CD4-positive, alpha-beta T cell treated with Interleukin-10 for 1 hour (primary cell): ENCODE results near the gene ATG2B.

Source experiments
- DNase-seq: peaks from one replicate; pipeline ENCODE4 v3.0.0-alpha.2; 2020

The ATG2B gene, protein sequence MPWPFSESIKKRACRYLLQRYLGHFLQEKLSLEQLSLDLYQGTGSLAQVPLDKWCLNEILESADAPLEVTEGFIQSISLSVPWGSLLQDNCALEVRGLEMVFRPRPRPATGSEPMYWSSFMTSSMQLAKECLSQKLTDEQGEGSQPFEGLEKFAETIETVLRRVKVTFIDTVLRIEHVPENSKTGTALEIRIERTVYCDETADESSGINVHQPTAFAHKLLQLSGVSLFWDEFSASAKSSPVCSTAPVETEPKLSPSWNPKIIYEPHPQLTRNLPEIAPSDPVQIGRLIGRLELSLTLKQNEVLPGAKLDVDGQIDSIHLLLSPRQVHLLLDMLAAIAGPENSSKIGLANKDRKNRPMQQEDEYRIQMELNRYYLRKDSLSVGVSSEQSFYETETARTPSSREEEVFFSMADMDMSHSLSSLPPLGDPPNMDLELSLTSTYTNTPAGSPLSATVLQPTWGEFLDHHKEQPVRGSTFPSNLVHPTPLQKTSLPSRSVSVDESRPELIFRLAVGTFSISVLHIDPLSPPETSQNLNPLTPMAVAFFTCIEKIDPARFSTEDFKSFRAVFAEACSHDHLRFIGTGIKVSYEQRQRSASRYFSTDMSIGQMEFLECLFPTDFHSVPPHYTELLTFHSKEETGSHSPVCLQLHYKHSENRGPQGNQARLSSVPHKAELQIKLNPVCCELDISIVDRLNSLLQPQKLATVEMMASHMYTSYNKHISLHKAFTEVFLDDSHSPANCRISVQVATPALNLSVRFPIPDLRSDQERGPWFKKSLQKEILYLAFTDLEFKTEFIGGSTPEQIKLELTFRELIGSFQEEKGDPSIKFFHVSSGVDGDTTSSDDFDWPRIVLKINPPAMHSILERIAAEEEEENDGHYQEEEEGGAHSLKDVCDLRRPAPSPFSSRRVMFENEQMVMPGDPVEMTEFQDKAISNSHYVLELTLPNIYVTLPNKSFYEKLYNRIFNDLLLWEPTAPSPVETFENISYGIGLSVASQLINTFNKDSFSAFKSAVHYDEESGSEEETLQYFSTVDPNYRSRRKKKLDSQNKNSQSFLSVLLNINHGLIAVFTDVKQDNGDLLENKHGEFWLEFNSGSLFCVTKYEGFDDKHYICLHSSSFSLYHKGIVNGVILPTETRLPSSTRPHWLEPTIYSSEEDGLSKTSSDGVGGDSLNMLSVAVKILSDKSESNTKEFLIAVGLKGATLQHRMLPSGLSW (N-terminal part only)

GRCh38 chr14:96362965-96363750, at the start of gene ATG2B, which contains the start of gene GSKIP:
TSS of gene ATG2B (minus strand) at chr14:96363341. CDS start at chr14:96362976, 365 bp downstream.
TSS of gene GSKIP (plus strand) at chr14:96363526. CDS start at chr14:96382248, 18,722 bp downstream.
- peak; percentile 98 for DNase-seq

DNA sequence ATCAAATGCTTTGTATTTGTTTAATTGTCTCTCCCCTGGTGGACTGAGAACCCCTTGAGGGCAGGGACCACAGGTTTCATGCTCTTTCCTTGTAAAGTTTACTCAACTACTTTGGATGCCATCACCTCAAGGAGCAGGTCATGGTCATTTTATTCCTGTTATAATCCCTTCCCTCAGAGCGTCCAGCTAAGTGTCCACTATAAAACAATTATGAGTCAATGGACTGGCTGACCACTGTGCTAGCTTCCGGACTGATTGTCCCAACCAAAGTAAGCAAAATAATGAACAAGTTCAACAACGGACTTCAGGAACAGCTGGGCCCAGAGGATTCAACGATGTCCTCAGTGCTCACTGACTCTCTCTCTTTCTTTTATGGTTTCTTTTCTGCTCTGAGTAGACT, 47.0 kb upstream of the ATG2B start:
- no peak for DNase-seq

DNA sequence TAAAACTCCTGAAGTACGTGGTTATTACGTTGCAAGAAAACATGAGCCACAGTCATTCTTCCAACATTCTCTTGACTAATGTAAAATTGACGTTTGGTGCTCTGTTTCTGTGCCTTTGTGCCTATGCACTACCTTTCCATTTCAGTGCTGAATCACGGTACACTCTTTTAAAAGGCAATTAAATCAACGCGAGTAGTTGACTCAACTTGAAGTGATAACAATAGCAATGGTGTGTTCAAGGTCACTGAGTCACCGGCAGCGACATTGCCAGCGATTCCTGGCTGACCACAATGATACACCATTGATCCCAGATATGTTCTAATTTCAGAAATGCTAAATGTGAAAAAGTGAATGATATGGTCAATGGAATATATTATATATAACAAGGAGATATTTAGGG, 46.6 kb upstream of the ATG2B start:
- no peak for DNase-seq

DNA sequence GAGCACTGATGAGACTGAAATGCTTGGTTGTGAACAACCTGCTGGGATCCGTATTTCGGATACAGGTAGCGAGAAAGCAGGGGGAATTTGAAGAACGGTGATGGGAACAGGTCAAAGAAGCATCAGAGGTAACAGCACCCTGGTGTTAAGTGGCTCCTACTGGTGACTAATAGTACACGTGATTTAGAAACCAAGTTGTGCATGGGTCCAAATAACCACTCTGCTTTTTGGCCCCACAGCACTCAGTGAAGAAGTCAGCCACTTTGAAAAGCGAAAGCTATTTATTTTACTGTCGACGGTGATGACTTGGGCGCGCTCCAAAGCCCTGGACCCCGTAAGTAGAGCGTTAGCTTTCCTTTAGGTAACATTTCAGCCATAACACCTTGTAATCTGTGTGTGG, 45.5 kb upstream of the ATG2B start:
- no peak for DNase-seq

DNA sequence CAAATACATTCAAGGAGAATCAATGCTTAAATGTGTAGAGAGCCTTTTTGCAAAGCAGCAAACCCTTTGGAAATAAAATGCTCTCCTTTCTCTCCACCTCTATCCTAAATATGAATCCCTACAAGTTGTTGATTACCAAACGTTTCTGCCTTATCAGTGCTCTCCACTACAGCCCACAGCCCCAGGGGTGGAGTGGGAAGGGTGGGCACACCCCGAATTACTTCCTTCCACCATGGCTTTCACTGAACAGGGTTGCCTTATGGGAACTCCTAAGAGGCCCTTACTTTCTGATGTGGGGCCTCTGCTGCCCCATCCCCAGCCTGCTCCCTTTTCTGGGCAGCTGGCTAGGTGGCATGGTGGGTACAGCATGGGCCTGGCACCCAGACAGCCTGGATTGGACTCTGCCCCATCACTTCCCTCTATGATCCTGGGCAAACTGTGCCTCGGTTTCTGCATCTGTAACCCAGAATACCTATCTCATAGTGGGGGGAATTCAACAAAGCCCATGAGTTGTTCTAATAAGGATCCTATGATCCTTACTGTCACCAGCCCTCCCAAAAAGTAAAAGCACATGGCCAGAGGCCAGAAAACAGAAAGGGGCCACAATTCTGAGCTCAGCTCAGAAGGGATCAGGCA, 44.9 kb upstream of the ATG2B start:
- no peak for DNase-seq

- DNase-seq = no peak
Observed at GRCh38 chr14:96405677-96406076, 42.5 kb upstream of the ATG2B start.

DNA sequence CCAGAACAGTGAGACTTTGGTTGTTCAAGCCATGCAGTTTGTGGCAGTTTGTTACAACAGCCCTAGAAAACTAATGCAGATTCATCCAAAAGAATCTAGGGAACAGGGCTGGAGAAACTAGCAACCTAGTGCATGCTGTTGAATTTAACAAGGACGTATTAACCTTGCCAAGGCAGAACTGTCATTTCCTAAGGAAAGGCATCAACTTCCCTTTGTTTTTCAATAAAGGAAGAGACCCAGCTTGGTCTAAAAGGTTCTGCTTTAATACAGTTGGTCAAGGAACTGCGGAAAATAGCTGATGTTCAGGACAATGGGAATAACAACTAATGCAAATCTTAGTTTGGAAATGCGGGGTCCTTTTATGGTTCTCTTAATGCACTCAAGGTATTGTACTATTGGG, 40.3 kb upstream of the ATG2B start:
- no peak for DNase-seq

DNA sequence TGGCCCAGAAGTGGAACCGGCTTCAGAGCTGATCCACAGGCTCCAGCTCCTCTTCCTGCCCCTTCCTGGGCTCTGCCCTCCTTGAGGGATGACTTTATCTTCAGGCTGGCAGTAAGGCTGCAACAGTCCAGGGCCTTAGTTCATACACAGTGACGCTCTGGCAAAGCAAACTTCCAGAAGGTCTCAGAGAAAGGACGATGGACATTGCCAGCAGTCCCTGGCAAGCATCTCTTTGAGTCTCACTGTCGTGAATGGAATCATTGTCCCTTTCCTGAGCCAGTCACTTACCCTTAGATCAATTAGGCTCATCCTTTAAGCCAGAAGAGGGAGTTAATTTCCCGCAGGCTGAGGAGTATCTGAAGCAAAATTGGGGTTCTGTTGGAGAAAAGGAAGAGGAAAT, 37.4 kb upstream of the ATG2B start:
- DNase-seq = no peak

- no peak for DNase-seq
Observed at GRCh38 chr14:96399405-96399804, 36.3 kb upstream of the ATG2B start.

- no peak for DNase-seq
Observed at GRCh38 chr14:96398921-96399320, 35.8 kb upstream of the ATG2B start.

GRCh38 chr14:96398432-96398831, 35.3 kb upstream of the ATG2B start:
- DNase-seq = no peak

- no peak for DNase-seq
Observed at GRCh38 chr14:96394047-96394815, 31.1 kb upstream of the ATG2B start.

DNA sequence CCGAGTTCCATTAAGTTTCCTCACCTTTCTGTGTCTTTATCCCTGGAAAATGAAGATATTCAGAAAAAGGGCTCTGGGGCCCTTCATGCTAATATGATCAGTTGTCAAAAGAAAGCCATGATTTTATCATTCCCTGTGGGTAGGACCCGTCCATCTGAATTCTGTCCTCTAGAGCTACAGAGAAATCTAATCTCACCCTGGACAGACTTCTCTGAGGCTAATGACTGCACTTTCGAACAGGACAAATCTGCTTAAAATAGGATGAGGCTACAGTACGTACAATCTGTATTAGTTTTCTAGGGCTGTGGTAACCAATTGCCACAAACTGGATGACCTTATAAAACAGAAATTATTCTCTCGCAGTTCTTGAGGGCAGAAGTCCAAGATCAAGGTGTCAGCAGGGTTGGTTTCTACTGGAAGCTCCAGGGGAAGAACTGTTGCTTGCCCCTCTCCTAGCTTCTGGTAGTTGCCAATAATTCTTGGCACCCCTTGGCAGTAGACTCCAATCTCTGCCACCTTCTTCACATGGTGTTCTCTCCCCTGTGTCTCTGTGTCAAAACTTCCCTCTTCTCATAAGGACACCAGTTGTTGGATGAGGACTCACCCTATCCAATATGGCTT, 30.0 kb upstream of the ATG2B start:
- no peak for DNase-seq

DNA sequence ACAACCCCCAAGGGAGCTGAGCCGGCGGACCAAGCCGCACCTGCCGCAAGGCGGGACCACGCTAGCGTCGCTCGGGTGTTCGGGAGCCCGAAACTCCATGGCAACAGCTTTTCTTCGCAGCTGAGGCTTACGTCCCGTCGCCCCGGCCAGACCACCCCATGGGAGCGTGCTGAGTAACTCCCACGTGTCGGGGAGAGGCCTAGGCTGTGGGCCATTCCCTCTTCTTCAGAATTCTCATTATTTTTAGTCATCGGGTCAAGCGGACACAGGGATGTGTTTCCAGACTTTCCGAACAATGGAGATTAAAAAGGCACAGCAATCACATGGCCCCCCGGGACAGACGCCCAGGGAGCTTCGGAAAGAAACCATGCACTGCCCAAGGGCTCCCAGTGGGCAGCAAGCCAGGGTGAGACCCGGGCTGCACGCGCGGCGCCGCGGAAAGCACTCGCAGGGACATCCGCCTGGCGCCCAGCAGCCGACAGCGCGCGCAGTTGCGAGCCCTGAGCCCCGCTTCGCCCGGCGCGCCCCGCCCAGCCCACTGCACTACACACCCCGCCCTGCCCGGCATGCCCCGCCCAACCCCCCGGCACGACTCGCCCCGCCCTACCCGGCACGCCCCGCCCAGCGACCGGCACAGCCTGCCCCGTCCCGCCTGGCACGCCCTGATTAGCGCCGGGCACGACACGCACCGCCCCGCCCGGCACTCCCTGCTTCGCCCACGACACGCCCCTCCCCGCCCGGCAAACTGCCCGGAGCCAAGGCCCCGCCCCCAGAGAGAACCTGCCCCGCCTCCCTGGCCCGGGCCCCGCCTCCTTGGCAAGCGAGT, 28.4 kb upstream of the ATG2B start:
- peak; percentile 99 for DNase-seq

GRCh38 chr14:96390965-96391292, 27.8 kb upstream of the ATG2B start:
- DNase-seq = no peak

- DNase-seq = no peak
Observed at GRCh38 chr14:96385385-96385784, 22.2 kb upstream of the ATG2B start.

DNA sequence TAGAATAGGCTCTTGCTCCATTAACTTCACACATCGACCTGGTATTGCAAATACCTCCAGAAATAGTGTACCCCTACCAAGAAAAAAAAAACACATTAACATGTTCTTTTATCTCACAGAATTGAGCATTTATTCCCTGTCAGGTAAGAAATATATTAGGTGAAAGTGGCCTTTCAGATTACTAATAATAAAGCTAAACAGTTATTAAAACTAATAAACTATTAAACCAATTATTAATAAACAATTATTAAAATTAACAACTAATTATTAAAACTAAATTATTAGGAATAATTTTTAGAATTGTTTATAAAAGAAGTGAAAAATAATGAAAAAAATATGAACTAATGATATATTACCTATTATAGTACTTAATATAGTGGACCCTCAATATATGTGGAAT, 21.6 kb upstream of the ATG2B start:
- DNase-seq = no peak

- no peak for DNase-seq
Observed at GRCh38 chr14:96384053-96384452, 20.9 kb upstream of the ATG2B start.

DNA sequence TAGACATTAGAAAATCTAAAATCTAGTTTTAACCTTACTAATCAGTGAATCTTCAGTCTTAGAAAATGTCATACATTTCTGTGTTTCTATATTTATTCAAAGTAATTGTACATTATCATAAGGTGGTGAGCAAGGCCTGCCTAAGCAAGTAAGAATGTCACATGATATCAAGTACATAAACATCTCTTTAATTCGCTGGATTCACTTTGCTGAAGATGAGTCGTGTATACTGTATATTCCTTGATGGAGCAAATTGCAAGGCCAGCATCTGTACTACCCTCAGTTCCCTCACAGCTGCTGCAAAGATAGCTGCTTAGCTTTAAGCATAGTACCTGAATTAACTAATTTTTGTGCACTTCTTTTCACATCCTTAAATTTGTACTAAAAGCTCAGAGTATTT, 20.3 kb upstream of the ATG2B start:
- DNase-seq = no peak

GRCh38 chr14:96380735-96381134, 17.6 kb upstream of the ATG2B start:
- no peak for DNase-seq
